Measurements from ENCODE around the gene FAM13C.

DNA sequence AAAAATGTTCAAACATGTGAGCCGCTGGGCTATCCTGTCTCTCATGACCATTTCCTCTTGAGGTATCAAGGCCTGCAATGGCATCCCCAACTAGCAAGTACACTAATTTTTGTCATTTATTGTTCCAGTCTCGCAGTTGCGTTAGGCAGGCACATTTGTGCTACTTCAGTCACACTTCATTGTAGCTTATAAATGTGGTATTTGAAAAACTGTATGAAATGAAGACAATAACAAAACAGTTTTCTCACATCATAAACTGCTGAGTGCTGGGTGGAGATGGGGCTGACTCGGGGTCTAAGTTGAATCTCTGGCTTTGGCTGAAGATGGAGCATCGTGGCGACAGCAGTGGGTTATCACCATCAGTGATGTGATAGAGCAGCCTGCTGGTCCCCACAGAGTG lies 92.7 kb downstream of the FAM13C start:
- TF ChIP-seq CTCF (IDR thresholded peaks at IDR 0.05; ENCODE audit: low read depth, low read length, poor library complexity, severe bottlenecking) = no peak
- no peak for TF ChIP-seq EZH2phosphoT487 (IDR thresholded peaks at IDR 0.05; ENCODE audit: borderline replicate concordance, low read length)

All from DOHH2 (cell line).